Mucosa of stomach (tissue), 1 donor: ENCODE results near the gene NKAIN2.
"Not testable (repeated sequence)": the region's sequence is repeated elsewhere in the genome, so short reads cannot be mapped to it uniquely, and the experiment has no call there.

Source experiments
- H3K27me3 ChIP-seq: one replicate; pipeline ENCODE4 v1.7.0; 2013; ENCODE audit warnings: mild to moderate bottlenecking, low read length; ENCODE audit not compliant: control insufficient read depth, insufficient read depth
- H3K36me3 ChIP-seq: one replicate; pipeline ENCODE4 v1.7.0; 2013; ENCODE audit warnings: low read length; ENCODE audit not compliant: control insufficient read depth, insufficient read depth
- H3K4me1 ChIP-seq: one replicate; pipeline ENCODE4 v1.7.0; 2013; ENCODE audit warnings: mild to moderate bottlenecking, low read length; ENCODE audit not compliant: control insufficient read depth, insufficient read depth
- H3K4me3 ChIP-seq: one replicate; pipeline ENCODE4 v1.7.0; 2013; ENCODE audit warnings: low read length
- H3K9ac ChIP-seq: one replicate; pipeline ENCODE4 v1.7.0; 2013; ENCODE audit warnings: mild to moderate bottlenecking, low read length, moderate library complexity
- H3K9me3 ChIP-seq: one replicate; pipeline ENCODE4 v1.7.0; 2013; ENCODE audit warnings: mild to moderate bottlenecking, low read length, moderate library complexity; ENCODE audit not compliant: control insufficient read depth
- donor health status: Pancreatic carcinoma.

The NKAIN2 gene

DNA sequence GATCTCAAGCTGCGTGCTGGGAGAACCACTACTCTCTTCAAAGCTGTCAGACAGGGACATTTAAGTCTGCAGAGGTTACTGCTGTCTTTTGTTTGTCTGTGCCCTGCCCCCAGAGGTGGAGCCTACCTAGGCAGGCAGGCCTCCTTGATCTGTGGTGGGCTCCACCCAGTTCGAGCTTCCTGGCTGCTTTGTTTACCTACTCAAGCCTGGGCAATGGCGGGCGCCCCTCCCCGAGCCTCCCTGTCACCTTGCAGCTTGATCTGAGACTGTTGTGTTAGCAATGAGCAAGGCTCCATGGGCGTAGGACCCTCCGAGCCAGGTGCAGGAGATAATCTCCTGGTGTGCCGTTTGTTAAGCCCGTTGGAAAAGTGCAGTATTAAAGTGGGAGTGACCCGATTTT, 609.0 kb downstream of the NKAIN2 start:
- H3K36me3 ChIP-seq, H3K9ac ChIP-seq, H3K27me3 ChIP-seq, H3K9me3 ChIP-seq, H3K4me1 ChIP-seq, H3K4me3 ChIP-seq: not testable (repeated sequence)

- H3K4me1 ChIP-seq, result no peaks in the 10 kb centered on the region
- H3K27me3 ChIP-seq, result no peaks in the 10 kb centered on the region
- H3K4me3 ChIP-seq, result no peak overlapping the region
- H3K9ac ChIP-seq, result no peak overlapping the region
- no peaks in the 10 kb centered on the region for H3K9me3 ChIP-seq
- H3K36me3 ChIP-seq, result no peaks in the 10 kb centered on the region
Observed at GRCh38 chr6:124420116-124420840, 616.6 kb downstream of the NKAIN2 start.

DNA sequence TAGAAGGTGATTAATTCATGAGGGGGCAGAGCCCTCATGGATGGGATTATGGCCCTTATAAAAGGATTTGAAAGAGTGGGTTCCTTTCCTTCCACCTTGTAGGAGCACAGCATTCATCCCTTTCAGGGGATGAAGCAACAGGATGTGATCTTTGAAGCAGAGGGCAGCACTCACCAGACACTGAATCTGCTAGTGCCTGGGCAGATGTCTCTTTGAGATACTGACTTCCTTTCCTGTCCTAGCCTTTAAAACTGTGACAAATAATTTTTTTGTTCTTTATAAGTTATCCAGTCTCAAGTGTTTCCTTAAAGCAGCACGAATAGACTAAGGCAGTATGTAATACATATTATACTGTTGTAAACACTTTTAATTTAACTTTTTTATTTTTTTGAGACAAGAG, 620.0 kb downstream of the NKAIN2 start:
- H3K36me3 ChIP-seq, result no peaks in the 10 kb centered on the region
- H3K4me1 ChIP-seq, result no peaks in the 10 kb centered on the region
- no peaks in the 10 kb centered on the region for H3K27me3 ChIP-seq
- no peak overlapping the region for H3K4me3 ChIP-seq
- H3K9ac ChIP-seq, result no peak overlapping the region
- H3K9me3 ChIP-seq, result no peaks in the 10 kb centered on the region

DNA sequence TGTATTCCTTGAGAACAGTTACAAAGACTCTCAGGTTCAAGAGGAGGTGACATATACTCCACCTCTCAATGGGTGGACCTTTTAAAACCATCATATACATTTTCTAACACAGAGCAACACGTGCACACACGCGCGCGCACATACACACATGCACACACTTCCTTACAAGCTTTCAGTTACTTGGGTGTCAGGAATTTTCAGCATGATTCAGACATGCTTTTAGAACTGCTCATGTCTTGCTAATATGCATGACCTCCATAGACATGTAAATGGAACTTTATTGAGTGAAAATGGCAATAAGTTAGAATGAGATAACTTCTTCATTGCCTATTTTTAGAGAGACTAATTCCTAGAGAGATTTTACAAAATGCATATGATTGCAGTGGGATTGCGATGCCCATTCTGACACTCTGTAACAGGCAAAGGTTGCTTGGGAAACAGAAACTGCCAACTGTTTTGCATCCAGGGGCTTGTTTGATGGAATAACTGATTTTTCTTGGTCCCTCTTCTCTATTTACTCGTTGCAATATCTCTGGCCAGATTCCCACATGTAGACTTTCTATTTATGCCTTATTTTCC, 627.2 kb downstream of the NKAIN2 start:
- Histone ChIP-seq H3K9ac (no peak overlapping the region), H3K4me3 (no peak overlapping the region), H3K36me3 (no peaks in the 10 kb centered on the region), H3K4me1 (no peaks in the 10 kb centered on the region), H3K27me3 (no peaks in the 10 kb centered on the region), H3K9me3 (no peaks in the 10 kb centered on the region)

GRCh38 chr6:124432620-124433019, 629.0 kb downstream of the NKAIN2 start:
- Histone ChIP-seq H3K36me3 (no peaks in the 10 kb centered on the region), H3K4me1 (no peaks in the 10 kb centered on the region), H3K4me3 (no peak overlapping the region), H3K9me3 (no peaks in the 10 kb centered on the region), H3K9ac (no peak overlapping the region), H3K27me3 (no peaks in the 10 kb centered on the region)

DNA sequence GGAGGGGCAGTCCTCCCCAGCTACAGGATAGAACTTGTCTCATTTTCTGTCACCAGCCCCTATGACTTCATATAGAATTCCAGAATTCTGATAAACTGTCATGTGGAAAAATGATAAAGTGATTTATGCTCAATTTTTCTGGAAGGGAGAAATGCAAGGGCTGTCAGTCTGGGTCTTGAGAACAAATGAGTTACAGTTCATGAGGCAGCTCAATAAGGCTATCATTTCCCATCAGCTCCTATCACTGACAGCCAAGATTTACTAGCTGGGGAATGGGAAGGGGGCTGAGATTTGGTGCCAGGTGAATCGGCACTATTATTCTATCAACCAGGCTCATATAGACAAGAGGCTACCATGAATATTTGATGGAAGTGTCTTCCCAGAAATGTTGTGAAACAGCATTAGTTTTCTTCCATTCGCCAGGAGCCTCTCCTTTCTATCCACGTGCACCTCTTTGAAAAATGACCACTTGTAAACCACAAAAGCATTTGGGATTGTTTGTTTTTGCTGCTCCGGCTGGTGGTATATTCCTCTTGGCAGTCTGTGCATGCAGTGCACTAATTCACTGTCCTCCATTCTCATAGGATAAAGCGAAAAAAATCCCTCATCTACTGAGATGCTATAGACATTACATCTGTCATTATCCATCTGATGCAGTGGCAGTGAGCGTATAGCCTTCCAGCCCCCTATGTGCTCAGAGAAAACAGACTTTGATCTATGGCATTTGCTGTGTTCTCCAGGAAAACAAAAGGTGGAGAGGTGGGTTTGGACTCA, 629.9 kb downstream of the NKAIN2 start:
- Histone ChIP-seq H3K9ac (no peak overlapping the region), H3K4me3 (no peak overlapping the region), H3K9me3 (no peaks in the 10 kb centered on the region), H3K4me1 (no peaks in the 10 kb centered on the region), H3K27me3 (no peaks in the 10 kb centered on the region), H3K36me3 (no peaks in the 10 kb centered on the region)

- no peak overlapping the region for H3K9ac ChIP-seq
- H3K27me3 ChIP-seq, result no peaks in the 10 kb centered on the region
- no peak overlapping the region for H3K4me3 ChIP-seq
- no peaks in the 10 kb centered on the region for H3K9me3 ChIP-seq
- no peaks in the 10 kb centered on the region for H3K4me1 ChIP-seq
- H3K36me3 ChIP-seq, result no peaks in the 10 kb centered on the region
Observed at GRCh38 chr6:124434421-124434820, 630.8 kb downstream of the NKAIN2 start.

DNA sequence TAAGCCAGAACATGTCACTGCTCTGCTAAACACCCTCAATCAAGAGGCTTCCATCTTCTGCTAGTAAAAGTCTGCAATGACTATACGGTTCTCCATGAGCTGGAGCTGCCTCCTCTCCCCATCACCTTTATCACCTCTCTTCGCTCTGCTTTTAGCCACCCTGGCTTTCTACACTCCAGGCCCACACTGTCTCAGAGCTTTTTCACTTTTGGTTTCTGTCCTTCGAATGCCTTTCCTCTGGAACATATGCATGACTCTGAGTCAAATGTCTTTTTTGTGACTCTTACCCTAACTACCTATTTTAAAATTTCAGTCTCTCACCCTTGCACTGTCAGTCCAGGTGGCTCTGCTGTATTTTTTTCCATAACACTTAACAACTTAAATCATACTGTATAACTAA, 633.1 kb downstream of the NKAIN2 start:
- no peaks in the 10 kb centered on the region for H3K4me1 ChIP-seq
- no peak overlapping the region for H3K9ac ChIP-seq
- H3K36me3 ChIP-seq, result no peaks in the 10 kb centered on the region
- no peak overlapping the region for H3K4me3 ChIP-seq
- no peaks in the 10 kb centered on the region for H3K9me3 ChIP-seq
- H3K27me3 ChIP-seq, result no peaks in the 10 kb centered on the region

DNA sequence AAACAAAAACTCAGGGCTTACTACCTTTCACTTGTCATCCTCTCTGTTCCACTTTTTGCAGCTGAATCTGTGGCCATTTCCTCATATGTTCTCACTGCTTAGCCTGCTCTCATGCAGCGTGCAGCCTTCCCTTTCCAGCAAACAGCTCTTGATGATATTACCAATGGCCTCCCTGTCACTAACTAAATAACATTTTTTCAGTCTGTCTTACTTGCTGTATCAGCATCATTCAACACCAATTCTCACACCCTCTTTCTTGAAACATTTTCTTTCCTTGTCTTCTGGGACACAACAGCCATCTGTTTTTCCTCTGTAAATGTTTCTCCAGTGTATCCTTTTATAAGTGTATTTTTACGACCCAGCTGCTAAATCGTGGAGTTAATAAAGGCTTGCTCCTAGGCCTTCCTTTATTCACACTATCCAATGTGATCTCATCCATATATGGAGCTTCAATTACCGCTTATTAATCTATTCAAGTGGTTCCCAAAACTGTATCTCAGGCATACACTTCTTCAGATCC, 634.9 kb downstream of the NKAIN2 start:
- H3K27me3 ChIP-seq, result no peaks in the 10 kb centered on the region
- H3K36me3 ChIP-seq, result no peaks in the 10 kb centered on the region
- H3K4me3 ChIP-seq, result no peak overlapping the region
- H3K4me1 ChIP-seq, result no peaks in the 10 kb centered on the region
- H3K9me3 ChIP-seq, result no peaks in the 10 kb centered on the region
- no peak overlapping the region for H3K9ac ChIP-seq

GRCh38 chr6:124441450-124441849, 637.8 kb downstream of the NKAIN2 start:
- Histone ChIP-seq H3K9me3 (no peaks in the 10 kb centered on the region), H3K9ac (no peak overlapping the region), H3K4me3 (no peak overlapping the region), H3K36me3 (no peaks in the 10 kb centered on the region), H3K4me1 (no peaks in the 10 kb centered on the region), H3K27me3 (no peaks in the 10 kb centered on the region)

- no peaks in the 10 kb centered on the region for H3K36me3 ChIP-seq
- H3K27me3 ChIP-seq, result no peaks in the 10 kb centered on the region
- no peak overlapping the region for H3K9ac ChIP-seq
- no peaks in the 10 kb centered on the region for H3K4me1 ChIP-seq
- no peaks in the 10 kb centered on the region for H3K9me3 ChIP-seq
- H3K4me3 ChIP-seq, result no peak overlapping the region
Observed at GRCh38 chr6:124443541-124443940, 639.9 kb downstream of the NKAIN2 start.

DNA sequence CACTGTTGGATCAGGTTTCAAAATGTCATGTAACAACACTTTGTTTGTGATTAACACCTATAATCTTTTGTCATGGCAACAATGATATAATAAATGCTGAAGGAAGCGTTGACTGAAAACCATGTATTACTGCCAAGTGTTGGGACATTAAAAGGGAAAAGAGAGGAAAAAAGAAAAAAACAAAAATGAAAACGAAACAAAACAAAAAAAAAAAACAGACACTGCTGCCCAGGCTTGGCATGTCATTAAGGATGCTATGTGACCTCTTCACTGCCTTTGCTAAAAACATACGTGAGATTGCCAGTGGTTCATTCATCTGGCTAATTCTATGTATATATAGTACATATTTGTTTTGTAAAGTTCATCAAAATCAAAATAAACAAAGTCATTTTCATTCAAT, 641.9 kb downstream of the NKAIN2 start:
- Histone ChIP-seq H3K4me1 (no peaks in the 10 kb centered on the region), H3K9me3 (no peaks in the 10 kb centered on the region), H3K27me3 (no peaks in the 10 kb centered on the region), H3K36me3 (no peaks in the 10 kb centered on the region), H3K4me3 (no peak overlapping the region), H3K9ac (no peak overlapping the region)
